Measurements from ENCODE around the gene PNLIPRP2.

PNLIPRP2 gene

DNA sequence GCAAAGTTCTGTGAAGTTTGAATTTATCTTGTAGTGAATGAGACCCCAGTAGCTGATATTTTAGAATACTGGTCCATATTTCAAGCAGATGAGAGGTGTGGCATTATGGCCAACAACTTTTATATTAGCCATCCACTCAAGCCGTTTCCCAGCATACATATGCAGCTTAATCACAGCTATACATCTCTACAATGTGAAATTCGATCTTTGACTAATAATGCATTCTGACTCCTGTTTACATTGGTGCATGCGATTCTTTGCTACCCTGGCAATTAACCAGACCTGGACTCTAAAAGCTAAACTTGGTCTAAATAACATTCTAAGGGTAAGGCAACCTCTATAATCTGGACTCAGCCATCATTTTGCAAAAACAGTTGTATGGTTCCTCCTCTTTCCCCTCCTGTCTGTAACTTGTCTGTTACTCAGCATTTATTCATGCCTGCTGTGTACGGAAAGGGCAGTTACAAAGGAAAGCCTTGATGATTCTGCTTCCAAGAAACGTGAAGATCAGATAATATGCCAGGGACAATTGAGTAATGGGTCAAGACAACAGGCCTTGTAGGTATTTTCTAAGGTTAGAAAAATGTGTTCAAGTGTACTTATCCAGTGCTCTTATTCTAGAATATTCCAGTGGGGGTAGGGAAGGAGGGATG is 50.6 kb downstream of the PNLIPRP2 start:
- TF ChIP-seq GATA2 (IDR thresholded peaks at IDR 0.05; ENCODE audit: low read depth, low read length) (no peak), GATA3 (IDR thresholded peaks at IDR 0.05; ENCODE audit: low read depth, low read length) (no peak)

DNA sequence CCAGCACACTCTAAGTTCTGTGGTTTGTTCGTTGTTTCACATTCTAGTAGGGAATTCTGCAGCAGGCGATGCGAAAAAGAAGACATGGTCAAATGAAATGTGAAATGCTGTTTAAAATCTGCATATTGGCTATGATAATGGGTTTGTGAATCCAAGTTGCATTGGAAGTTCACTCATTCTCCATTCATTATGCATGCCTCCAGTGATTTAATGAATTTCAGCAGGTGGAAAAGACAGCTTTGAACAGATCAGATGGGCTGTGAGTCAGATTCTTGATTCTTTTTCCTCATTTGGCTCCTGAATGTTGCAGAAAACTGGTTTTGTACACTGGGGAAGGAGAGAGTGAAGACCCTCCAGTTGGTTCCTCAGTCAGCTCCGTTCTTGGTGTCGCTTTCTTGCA is 52.1 kb downstream of the PNLIPRP2 start:
- TF ChIP-seq GATA2 (IDR thresholded peaks at IDR 0.05; ENCODE audit: low read depth, low read length): no peak
- no peak for TF ChIP-seq GATA3 (IDR thresholded peaks at IDR 0.05; ENCODE audit: low read depth, low read length)

- TF ChIP-seq GATA3 (IDR thresholded peaks at IDR 0.05; ENCODE audit: low read depth, low read length) (no peak), GATA2 (IDR thresholded peaks at IDR 0.05; ENCODE audit: low read depth, low read length) (no peak)
These were observed 53.1 kb downstream of the PNLIPRP2 start for GRCh38 chr10:116673866-116674265.

GRCh38 chr10:116674901-116675423 is 54.2 kb downstream of the PNLIPRP2 start:
- TF ChIP-seq GATA2 (IDR thresholded peaks at IDR 0.05; ENCODE audit: low read depth, low read length): no peak
- no peak for TF ChIP-seq GATA3 (IDR thresholded peaks at IDR 0.05; ENCODE audit: low read depth, low read length)

DNA sequence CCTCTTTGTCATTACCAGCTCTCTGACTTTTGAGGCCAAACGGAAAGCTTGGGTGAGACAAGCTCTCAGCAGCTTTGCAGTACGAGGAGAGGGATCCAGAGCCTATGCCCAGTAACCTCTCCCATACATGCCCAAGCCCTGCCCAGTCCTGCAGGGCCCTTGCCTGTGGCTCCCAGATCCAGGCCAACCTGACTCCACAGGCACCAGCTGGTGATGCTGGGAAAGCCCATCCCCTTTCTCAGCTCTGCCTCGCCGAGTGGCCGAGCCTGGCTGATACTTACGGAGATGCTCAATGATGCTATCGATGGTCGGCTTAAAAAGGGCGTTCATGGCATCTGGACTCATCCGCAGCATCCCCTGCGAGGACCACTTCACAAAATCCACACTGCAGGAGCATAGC is 55.4 kb downstream of the PNLIPRP2 start:
- TF ChIP-seq GATA2 (IDR thresholded peaks at IDR 0.05; ENCODE audit: low read depth, low read length) (no peak), GATA3 (IDR thresholded peaks at IDR 0.05; ENCODE audit: low read depth, low read length) (no peak)

- TF ChIP-seq GATA2 (IDR thresholded peaks at IDR 0.05; ENCODE audit: low read depth, low read length): no peak
- no peak for TF ChIP-seq GATA3 (IDR thresholded peaks at IDR 0.05; ENCODE audit: low read depth, low read length)
These were observed 55.9 kb downstream of the PNLIPRP2 start for GRCh38 chr10:116676633-116677032.

DNA sequence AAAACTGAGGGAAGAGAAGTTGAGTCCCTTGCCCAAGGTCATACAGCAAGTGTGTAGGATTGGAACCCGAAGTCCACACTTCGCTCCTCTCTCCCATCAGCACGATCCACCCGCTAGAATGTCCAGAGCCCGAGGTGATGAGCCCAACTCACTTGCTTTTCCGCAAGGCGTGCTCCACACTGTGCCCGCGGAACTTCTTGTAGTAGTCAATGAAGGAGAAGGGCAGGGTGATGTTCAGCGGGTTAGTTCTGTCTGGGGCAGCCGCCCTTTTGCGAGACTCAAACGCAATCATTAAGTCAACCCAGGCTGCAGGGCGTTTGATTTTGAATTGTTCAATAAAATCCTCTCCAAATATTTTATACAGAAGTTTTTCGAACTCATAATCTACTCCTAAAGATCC is 58.6 kb downstream of the PNLIPRP2 start:
- TF ChIP-seq GATA3 (IDR thresholded peaks at IDR 0.05; ENCODE audit: low read depth, low read length): no peak
- TF ChIP-seq GATA2 (IDR thresholded peaks at IDR 0.05; ENCODE audit: low read depth, low read length): no peak

- TF ChIP-seq GATA2 (IDR thresholded peaks at IDR 0.05; ENCODE audit: low read depth, low read length): no peak
- TF ChIP-seq GATA3 (IDR thresholded peaks at IDR 0.05; ENCODE audit: low read depth, low read length): no peak
These were observed 62.4 kb downstream of the PNLIPRP2 start for GRCh38 chr10:116683166-116683565.

GRCh38 chr10:116683821-116684220 is 63.1 kb downstream of the PNLIPRP2 start:
- TF ChIP-seq GATA3 (IDR thresholded peaks at IDR 0.05; ENCODE audit: low read depth, low read length) (no peak), GATA2 (IDR thresholded peaks at IDR 0.05; ENCODE audit: low read depth, low read length) (no peak)

DNA sequence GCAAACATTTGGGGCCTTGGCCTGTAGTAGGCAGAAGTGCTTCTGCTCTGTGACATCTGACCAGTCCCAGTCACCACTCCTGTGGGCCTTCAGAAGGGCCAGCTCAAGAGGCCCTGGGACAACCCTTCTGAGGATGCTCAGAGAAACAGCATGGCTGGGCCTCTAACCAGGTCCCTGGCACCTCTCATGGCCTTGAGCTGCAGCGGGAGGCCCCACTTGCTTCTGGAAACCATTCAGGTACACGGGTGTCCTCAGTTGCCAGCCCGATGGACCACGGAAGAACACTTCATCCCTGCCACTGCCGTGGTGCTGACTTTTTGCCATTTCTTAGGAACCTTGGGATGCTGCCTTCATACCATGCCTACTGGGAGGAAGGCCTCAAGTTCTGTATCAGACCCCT is 64.0 kb downstream of the PNLIPRP2 start:
- TF ChIP-seq GATA3 (IDR thresholded peaks at IDR 0.05; ENCODE audit: low read depth, low read length) (no peak), GATA2 (IDR thresholded peaks at IDR 0.05; ENCODE audit: low read depth, low read length) (no peak)

GRCh38 chr10:116685807-116686206 is 65.1 kb downstream of the PNLIPRP2 start:
- TF ChIP-seq GATA3 (IDR thresholded peaks at IDR 0.05; ENCODE audit: low read depth, low read length): no peak
- TF ChIP-seq GATA2 (IDR thresholded peaks at IDR 0.05; ENCODE audit: low read depth, low read length): no peak

GRCh38 chr10:116686632-116687031 is 65.9 kb downstream of the PNLIPRP2 start:
- TF ChIP-seq GATA3 (IDR thresholded peaks at IDR 0.05; ENCODE audit: low read depth, low read length) (no peak), GATA2 (IDR thresholded peaks at IDR 0.05; ENCODE audit: low read depth, low read length) (no peak)

DNA sequence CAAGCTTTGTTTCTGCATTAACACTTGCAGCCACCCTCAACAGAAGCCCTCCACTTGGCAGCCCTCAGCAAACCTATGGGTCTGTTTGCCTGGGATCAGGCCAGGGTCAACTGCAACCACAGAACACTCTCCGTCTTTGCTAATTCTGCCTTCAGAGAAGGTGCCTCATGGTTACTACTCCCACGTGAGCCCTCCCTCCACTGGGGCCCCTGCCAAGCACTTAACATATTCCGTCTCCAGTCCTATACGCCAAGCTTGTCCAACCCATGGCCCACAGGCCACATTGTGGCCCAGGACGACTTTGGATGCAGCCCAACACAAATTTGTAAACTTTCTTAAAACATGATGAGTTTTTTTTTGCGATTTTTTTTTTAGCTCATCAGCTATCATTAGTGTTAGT is 66.9 kb downstream of the PNLIPRP2 start:
- no peak for TF ChIP-seq GATA2 (IDR thresholded peaks at IDR 0.05; ENCODE audit: low read depth, low read length)
- TF ChIP-seq GATA3 (IDR thresholded peaks at IDR 0.05; ENCODE audit: low read depth, low read length): no peak

DNA sequence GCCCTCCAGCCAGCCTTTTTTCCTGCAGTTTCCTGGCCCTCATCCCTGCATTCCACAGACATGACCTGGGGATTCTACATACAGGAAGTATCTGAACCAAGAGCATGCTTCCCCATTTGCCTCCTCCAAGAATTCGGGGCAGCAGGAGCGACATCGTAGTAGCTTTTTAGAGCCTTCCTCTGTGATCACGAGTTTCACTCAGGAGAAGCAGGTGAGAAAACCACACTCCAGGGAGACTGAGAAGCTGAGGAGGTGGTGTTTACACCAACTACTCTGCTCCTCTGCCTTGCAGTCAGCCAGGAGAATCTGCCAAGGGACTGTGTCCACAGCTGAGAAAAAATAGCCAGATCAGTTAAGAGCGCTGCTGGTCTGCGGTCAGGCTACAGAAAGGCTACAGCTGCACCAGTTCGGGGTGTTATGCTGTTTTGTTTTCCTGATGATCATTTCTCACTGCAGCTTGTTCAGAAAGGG is 67.5 kb downstream of the PNLIPRP2 start:
- TF ChIP-seq GATA2 (IDR thresholded peaks at IDR 0.05; ENCODE audit: low read depth, low read length) (no peak), GATA3 (IDR thresholded peaks at IDR 0.05; ENCODE audit: low read depth, low read length) (no peak)

DNA sequence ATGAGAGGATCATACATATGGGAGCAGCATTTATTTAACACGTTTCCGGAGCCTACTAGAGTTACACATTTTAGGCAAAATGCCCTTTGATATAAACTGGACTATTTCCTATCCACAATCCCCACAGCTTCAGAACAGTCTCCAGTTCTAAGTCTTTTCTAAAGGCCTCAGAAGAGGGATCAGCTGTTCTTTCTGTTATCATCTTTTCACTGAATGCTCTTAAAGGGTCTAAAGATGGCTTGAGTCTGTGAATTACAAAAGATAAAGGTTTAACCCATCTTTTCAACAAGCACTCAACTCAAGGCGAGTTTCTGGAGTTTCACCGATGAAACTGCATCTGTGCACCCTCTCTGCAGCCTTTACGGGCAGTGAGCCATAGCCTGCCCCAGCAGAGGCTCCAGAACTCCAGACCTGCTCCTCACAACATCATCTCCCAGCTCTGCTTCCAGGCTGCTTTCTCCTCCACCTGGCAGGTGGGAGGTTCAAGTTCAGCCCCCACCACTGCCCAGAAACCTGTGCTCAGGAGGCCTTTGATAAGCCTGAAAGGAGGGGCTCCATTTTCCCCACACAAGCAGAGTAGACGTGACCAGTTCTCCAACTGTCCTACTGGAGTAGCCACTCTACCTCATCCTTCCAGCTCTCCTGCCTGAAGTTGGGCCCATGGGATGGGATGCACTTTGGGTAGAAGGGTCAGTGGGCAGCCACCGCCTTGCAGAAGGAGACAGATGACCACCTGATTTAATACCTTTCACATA is 68.2 kb downstream of the PNLIPRP2 start:
- TF ChIP-seq GATA2 (IDR thresholded peaks at IDR 0.05; ENCODE audit: low read depth, low read length) (no peak), GATA3 (IDR thresholded peaks at IDR 0.05; ENCODE audit: low read depth, low read length) (no peak)

Measured in SH-SY5Y (cell line).